ENCODE results near the gene PPP1R3C. TPM values are rescaled to one million over a fixed set of nuclear protein-coding genes. Genes with fewer than 3 reads are reported as not detected.

Gene PPP1R3C
- total RNA-seq, 2 experiments from 2014 or later: not detected

GRCh38 chr10:91602868-91603568 is 29.9 kb downstream of the PPP1R3C start:
- Histone ChIP-seq H3K4me3 (ENCODE audit: low read depth, low read length, poor library complexity, severe bottlenecking) (no peak overlapping the region), H3K9me3 (ENCODE audit: low read length) (no peaks in the 10 kb centered on the region), H3K36me3 (ENCODE audit: insufficient read depth, low read length) (no peaks in the 10 kb centered on the region), H3K4me1 (ENCODE audit: insufficient read depth, low read length, poor library complexity, severe bottlenecking) (no peaks in the 10 kb centered on the region), H4K20me1 (ENCODE audit: insufficient read depth, low read length) (no peaks in the 10 kb centered on the region), H3K4me2 (ENCODE audit: low read length) (no peak overlapping the region), H3K79me2 (ENCODE audit: insufficient read depth, low read depth, low read length) (no peaks in the 10 kb centered on the region), H3K27ac (ENCODE audit: low read depth, low read length, poor library complexity, severe bottlenecking) (no peak overlapping the region), H2AFZ (ENCODE audit: low read length) (no peak overlapping the region), H3K9me2 (ENCODE audit: insufficient read depth, low read length) (no peaks in the 10 kb centered on the region)
- intact Hi-C loops (cut with micrococcal nuclease; ENCODE audit: unreplicated experiment): no loop called here
- CTCF ChIA-PET (ENCODE audit: unreplicated experiment): no interaction called here
- no TSS peak for BruUV-seq (replicated peaks)
- no peak for TF ChIP-seq CTCF (conservative IDR thresholded peaks at IDR 0.05; ENCODE audit: low read length)
- TF ChIP-seq EZH2phosphoT487 (IDR thresholded peaks at IDR 0.05; ENCODE audit: borderline replicate concordance, low read depth, low read length): no peak
- DNase-seq (ENCODE audit: low spot score): no peak
- POLR2A ChIA-PET: no interaction called here

- no peaks in the 10 kb centered on the region for H3K9me3 ChIP-seq (ENCODE audit: low read length)
- CTCF ChIA-PET (ENCODE audit: unreplicated experiment): no interaction called here
- TF ChIP-seq CTCF (conservative IDR thresholded peaks at IDR 0.05; ENCODE audit: low read length) (no peak), EZH2phosphoT487 (IDR thresholded peaks at IDR 0.05; ENCODE audit: borderline replicate concordance, low read depth, low read length) (no peak)
- H3K4me2 ChIP-seq (ENCODE audit: low read length): no peak overlapping the region
- no peak overlapping the region for H3K4me3 ChIP-seq (ENCODE audit: low read depth, low read length, poor library complexity, severe bottlenecking)
- intact Hi-C loops (cut with micrococcal nuclease; ENCODE audit: unreplicated experiment): no loop called here
- no peaks in the 10 kb centered on the region for H3K9me2 ChIP-seq (ENCODE audit: insufficient read depth, low read length)
- no peaks in the 10 kb centered on the region for H3K4me1 ChIP-seq (ENCODE audit: insufficient read depth, low read length, poor library complexity, severe bottlenecking)
- BruUV-seq (replicated peaks): no TSS peak
- POLR2A ChIA-PET: no interaction called here
- H3K36me3 ChIP-seq (ENCODE audit: insufficient read depth, low read length): no peaks in the 10 kb centered on the region
- H3K79me2 ChIP-seq (ENCODE audit: insufficient read depth, low read depth, low read length): no peaks in the 10 kb centered on the region
- no peak overlapping the region for H3K27ac ChIP-seq (ENCODE audit: low read depth, low read length, poor library complexity, severe bottlenecking)
- H2AFZ ChIP-seq (ENCODE audit: low read length): no peak overlapping the region
- DNase-seq (ENCODE audit: low spot score): no peak
- H4K20me1 ChIP-seq (ENCODE audit: insufficient read depth, low read length): no peaks in the 10 kb centered on the region
Measured at GRCh38 chr10:91602449-91602848, 30.4 kb downstream of the PPP1R3C start.

- no peaks in the 10 kb centered on the region for H3K4me1 ChIP-seq (ENCODE audit: insufficient read depth, low read length, poor library complexity, severe bottlenecking)
- TF ChIP-seq EZH2phosphoT487 (IDR thresholded peaks at IDR 0.05; ENCODE audit: borderline replicate concordance, low read depth, low read length) (no peak), CTCF (conservative IDR thresholded peaks at IDR 0.05; ENCODE audit: low read length) (no peak)
- no peak for DNase-seq (ENCODE audit: low spot score)
- no peak overlapping the region for H2AFZ ChIP-seq (ENCODE audit: low read length)
- H3K79me2 ChIP-seq (ENCODE audit: insufficient read depth, low read depth, low read length): no peaks in the 10 kb centered on the region
- H3K9me3 ChIP-seq (ENCODE audit: low read length): no peaks in the 10 kb centered on the region
- intact Hi-C loops (cut with micrococcal nuclease; ENCODE audit: unreplicated experiment): no loop called here
- H3K4me3 ChIP-seq (ENCODE audit: low read depth, low read length, poor library complexity, severe bottlenecking): no peak overlapping the region
- no peaks in the 10 kb centered on the region for H3K9me2 ChIP-seq (ENCODE audit: insufficient read depth, low read length)
- ChIA-PET POLR2A (no interaction called here), CTCF (ENCODE audit: unreplicated experiment) (no interaction called here)
- no peak overlapping the region for H3K4me2 ChIP-seq (ENCODE audit: low read length)
- BruUV-seq (replicated peaks): no TSS peak
- H3K36me3 ChIP-seq (ENCODE audit: insufficient read depth, low read length): no peaks in the 10 kb centered on the region
- no peak overlapping the region for H3K27ac ChIP-seq (ENCODE audit: low read depth, low read length, poor library complexity, severe bottlenecking)
- no peaks in the 10 kb centered on the region for H4K20me1 ChIP-seq (ENCODE audit: insufficient read depth, low read length)
Measured at GRCh38 chr10:91601212-91601611, 31.7 kb downstream of the PPP1R3C start.

All from OCI-LY7 (cell line).